Sigmoid colon (tissue), 7 donors: Measurements from ENCODE around the gene IFI27L2. TPM values are rescaled to one million over a fixed set of nuclear protein-coding genes. Genes with fewer than 3 reads are reported as not detected.

ENCODE experiments used
- DNase-seq: peaks from one replicate; pipeline ENCODE4 v3.0.0-alpha.2; 2019
- H3K27ac ChIP-seq, 4 donors: fragments of 200-600 bp; sonication (generic); one replicate each; pipeline ENCODE4 v1.5.1; 2016 to 2019; ENCODE audit warnings: mild to moderate bottlenecking in 1 of 4
- H3K27me3 ChIP-seq, 3 donors: fragments of 200-600 bp; sonication (generic); one replicate each; pipeline ENCODE4 v1.5.1; 2019; ENCODE audit warnings: mild to moderate bottlenecking in 1 of 3
- H3K36me3 ChIP-seq, 4 donors: fragments of 200-600 bp; sonication (generic); one replicate each; pipeline ENCODE4 v1.5.1; 2016 to 2019
- H3K4me1 ChIP-seq, 4 donors: fragments of 200-600 bp; sonication (generic); one replicate each; pipeline ENCODE4 v1.5.1; 2017 to 2019
- H3K4me3 ChIP-seq, 4 donors: fragments of 200-600 bp; sonication (generic); one replicate each; pipeline ENCODE4 v1.5.1; 2017 to 2019; ENCODE audit warnings: mild to moderate bottlenecking in 2 of 4, moderate library complexity in 1 of 4
- H3K9me3 ChIP-seq, 4 donors: fragments of 200-600 bp in 3 of 4; sonication (generic) in 3 of 4; one replicate each; pipeline versions ENCODE4 v1.5.1 to v1.6.1; 2013 to 2019
- CTCF ChIP-seq, 4 experiments: fragments of 450-650 bp in 3 of 4; fragments of 200-600 bp in 1 of 4; IDR thresholded peaks; one replicate each; pipeline ENCODE4 v1.5.1; 2016 to 2019; ENCODE audit warnings: antibody characterized with exemption in 4 of 4, mild to moderate bottlenecking in 3 of 4, moderate library complexity in 2 of 4
- EP300 ChIP-seq, 4 donors: sonication (generic); formaldehyde crosslinking; IDR thresholded peaks; one replicate each; pipeline ENCODE4 v1.6.1; 2017; ENCODE audit warnings: antibody characterized with exemption in 4 of 4
- POLR2A ChIP-seq, 2 donors: fragments of 450-650 bp; IDR thresholded peaks; one replicate each; pipeline ENCODE4 v1.6.1; 2016; ENCODE audit warnings: antibody characterized with exemption in 2 of 2, mild to moderate bottlenecking in 2 of 2, moderate library complexity in 2 of 2
- POLR2AphosphoS5 ChIP-seq, 4 donors: sonication (generic); formaldehyde crosslinking; IDR thresholded peaks; one replicate each; pipeline ENCODE4 v1.6.1; 2017; ENCODE audit warnings: antibody characterized with exemption in 4 of 4
- WGBS, 2 donors: extraction: QIAGEN DNeasy Blood & Tissue Kit; methylation state at CpG; one replicate each; pipeline ENCODE4 v1.1.7; 2013; 5-methylcytosine and 5-hydroxymethylcytosine counted together
- intact Hi-C: fragments of 100-400 bp; cut with DNase I; formaldehyde crosslinking; loops from one replicate; pipeline ENCODE4 v1.15.1; 2023
- polyA plus RNA-seq, 3 donors: library from polyadenylated mRNA; stranded (reverse); fragments of 200-250 nt; gene quantifications; one replicate each; pipeline ENCODE4 v1.2.3, GENCODE V29; 2013
- total RNA-seq, 4 donors: library from RNA; depleted of rRNA; stranded (reverse); fragments of >200 nt; gene quantifications; one replicate each; pipeline ENCODE4 v1.1.0, GENCODE V29; 2016
- donor health status: healthy with polysubstance abuse.
- donor health status: Bipolar disorder and iron deficiency.
- donor health status: healthy.

IFI27L2 gene
- total and polyA plus RNA-seq, 7 donors = 47.9 to 145 (median 84.7) TPM

GRCh38 chr14:94126419-94126677, 3.1 kb downstream of the IFI27L2 start:
- Histone ChIP-seq H3K27me3 (no peaks in the 10 kb centered on the region), H3K36me3 (no peaks in the 10 kb centered on the region), H3K4me1 (peaks cover 0 to 20% (median 12%) of the 10 kb centered on the region in 4 donors), H3K4me3 (no peak overlapping the region), H3K9me3 (no peaks in the 10 kb centered on the region), H3K27ac (no peak overlapping the region)
- no peak for TF ChIP-seq POLR2AphosphoS5 (IDR thresholded peaks at IDR 0.05)
- TF ChIP-seq CTCF (IDR thresholded peaks at IDR 0.05) = no peak
- TF ChIP-seq EP300 (IDR thresholded peaks at IDR 0.05) = no peak
- no peak for TF ChIP-seq POLR2A (IDR thresholded peaks at IDR 0.05)
- no peak for DNase-seq
- 90 to 94% methylated on average over 1 of the region's 1 CpG for WGBS, 2 donors
- intact Hi-C loops = no loop called here

GRCh38 chr14:94125659-94126418, 3.6 kb downstream of the IFI27L2 start:
- intact Hi-C loops = no loop called here
- Histone ChIP-seq H3K27ac (no peak overlapping the region), H3K9me3 (no peaks in the 10 kb centered on the region), H3K4me1 (peaks cover 0 to 20% (median 12%) of the 10 kb centered on the region in 4 donors), H3K27me3 (no peaks in the 10 kb centered on the region), H3K36me3 (no peaks in the 10 kb centered on the region), H3K4me3 (no peak overlapping the region)
- DNase-seq = peak; percentile 24
- 90 to 96% methylated on average over 6 of the region's 6 CpGs for WGBS, 2 donors
- no peak for TF ChIP-seq EP300 (IDR thresholded peaks at IDR 0.05)
- TF ChIP-seq CTCF (IDR thresholded peaks at IDR 0.05) = no peak
- no peak for TF ChIP-seq POLR2AphosphoS5 (IDR thresholded peaks at IDR 0.05)
- TF ChIP-seq POLR2A (IDR thresholded peaks at IDR 0.05) = no peak

- no peaks in the 10 kb centered on the region for H3K27me3 ChIP-seq
- H3K9me3 ChIP-seq = peaks cover 0 to 5% (median 3%) of the 10 kb centered on the region in 4 donors
- peak; percentile 43 for DNase-seq
- H3K27ac ChIP-seq = no peak overlapping the region
- H3K4me1 ChIP-seq = peaks cover 0 to 12% (median 8%) of the 10 kb centered on the region in 4 donors
- intact Hi-C loops = no loop called here
- H3K36me3 ChIP-seq = no peaks in the 10 kb centered on the region
- H3K4me3 ChIP-seq = no peak overlapping the region
- 92 to 96% methylated on average over 9 of the region's 9 CpGs for WGBS, 2 donors
- no peak for TF ChIP-seq EP300 (IDR thresholded peaks at IDR 0.05)
- TF ChIP-seq CTCF (IDR thresholded peaks at IDR 0.05) = no peak
- no peak for TF ChIP-seq POLR2A (IDR thresholded peaks at IDR 0.05)
- TF ChIP-seq POLR2AphosphoS5 (IDR thresholded peaks at IDR 0.05) = no peak
Measured at GRCh38 chr14:94124582-94125377, 4.6 kb downstream of the IFI27L2 start.

- peaks cover 0 to 8% (median 5%) of the 10 kb centered on the region in 4 donors for H3K9me3 ChIP-seq
- no peak for TF ChIP-seq POLR2A (IDR thresholded peaks at IDR 0.05)
- no peak for TF ChIP-seq EP300 (IDR thresholded peaks at IDR 0.05)
- no peak for TF ChIP-seq CTCF (IDR thresholded peaks at IDR 0.05)
- no peak for TF ChIP-seq POLR2AphosphoS5 (IDR thresholded peaks at IDR 0.05)
- intact Hi-C loops = no loop called here
- H3K27ac ChIP-seq = no peak overlapping the region
- no peaks in the 10 kb centered on the region for H3K36me3 ChIP-seq
- no peak overlapping the region for H3K4me3 ChIP-seq
- peaks cover 0 to 6% (median 5%) of the 10 kb centered on the region in 4 donors for H3K4me1 ChIP-seq
- no peaks in the 10 kb centered on the region for H3K27me3 ChIP-seq
- 80 to 93% methylated on average over 1 of the region's 1 CpG for WGBS, 2 donors
- peak; percentile 5 for DNase-seq
Measured at GRCh38 chr14:94123868-94124267, 5.5 kb downstream of the IFI27L2 start.
